H1 (cell line): ENCODE data around the gene KIF5C. TPM values are rescaled to one million over a fixed set of nuclear protein-coding genes. Genes with fewer than 3 reads are reported as not detected.

Source experiments
- CTBP2 ChIP-seq: IDR thresholded peaks from 2 replicates; pipeline ENCODE4 v1.7.0; 2011; ENCODE audit warnings: borderline replicate concordance, mild to moderate bottlenecking, moderate library complexity, mixed read lengths, low read length; ENCODE audit not compliant: insufficient read depth, insufficient read length
- polyA plus RNA-seq, 7 experiments: library from polyadenylated mRNA; depleted of rRNA in 3 of 7; stranded (reverse) in 5 of 7; unstranded in 2 of 7; fragments of >200 nt in 5 of 7; fragments of 200-250 nt in 2 of 7; gene quantifications; 1 replicate in 5 of 7; 2 replicates in 1 of 7; 4 replicates in 1 of 7; pipeline versions ENCODE4 v1.2.1 to v1.2.3, GENCODE V29; 2011 to 2013; ENCODE audit warnings: missing spikeins in 2 of 7, mixed read lengths in 2 of 7
- total RNA-seq: library from RNA; stranded (reverse); fragmentation: NEBNext Ultra II Directional; extraction: Animal tissue kit (Norgen Biotek cat#: 25700); gene quantifications from 2 replicates; pipeline ENCODE4 v1.2.1, GENCODE V29; 2021

KIF5C gene
- total and polyA plus RNA-seq, 2 of the 8 experiments (the other 6 are each of a cell fraction or from before 2014, with no cell fraction given): 16.3 to 66.4 TPM

- TF ChIP-seq CTBP2: no peak
- TF ChIP-seq, all 59 proteins: peak for 0
Observed at GRCh38 chr2:148966438-148966758, 91.4 kb downstream of the KIF5C start (continued).
